GM19397 (cell line): ENCODE data around the gene PGLYRP2.
"Not testable (repeated sequence)": the region's sequence is repeated elsewhere in the genome, so short reads cannot be mapped to it uniquely, and the experiment has no call there.

Experiments
- ATAC-seq: cut with Tn5 transposase; IDR thresholded peaks from one replicate; pipeline ENCODE4 v1.9.1; 2021; ENCODE audit warnings: mild to moderate bottlenecking, moderate library complexity; ENCODE audit not compliant: unreplicated experiment

Gene PGLYRP2

GRCh38 chr19:15488489-15489226 is 9.4 kb upstream of the PGLYRP2 start:
- ATAC-seq, result no peak

GRCh38 chr19:15487038-15487437 is 7.7 kb upstream of the PGLYRP2 start:
- ATAC-seq, result no peak

GRCh38 chr19:15485768-15486167 is 6.5 kb upstream of the PGLYRP2 start:
- not testable (repeated sequence) for ATAC-seq

DNA sequence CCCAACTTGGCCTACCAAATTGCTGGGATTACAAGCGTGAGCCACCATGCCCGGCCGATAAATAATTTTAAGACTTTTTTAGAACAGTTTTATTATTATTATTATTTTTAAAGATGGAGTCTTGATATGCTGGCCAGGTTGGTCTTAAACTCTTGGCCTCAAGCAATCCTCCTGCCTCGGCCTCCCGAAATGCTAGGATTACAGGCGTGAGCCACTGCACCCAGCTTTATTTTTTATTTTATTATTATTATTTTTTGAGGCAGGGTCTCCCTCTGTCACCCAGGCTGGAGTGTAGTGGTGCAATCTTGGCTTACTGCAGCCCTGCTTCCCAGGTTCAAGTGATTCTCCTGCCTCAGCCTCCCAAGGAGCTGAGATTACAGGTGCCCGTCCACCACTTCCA is 1.7 kb upstream of the PGLYRP2 start:
- ATAC-seq, result not testable (repeated sequence)

DNA sequence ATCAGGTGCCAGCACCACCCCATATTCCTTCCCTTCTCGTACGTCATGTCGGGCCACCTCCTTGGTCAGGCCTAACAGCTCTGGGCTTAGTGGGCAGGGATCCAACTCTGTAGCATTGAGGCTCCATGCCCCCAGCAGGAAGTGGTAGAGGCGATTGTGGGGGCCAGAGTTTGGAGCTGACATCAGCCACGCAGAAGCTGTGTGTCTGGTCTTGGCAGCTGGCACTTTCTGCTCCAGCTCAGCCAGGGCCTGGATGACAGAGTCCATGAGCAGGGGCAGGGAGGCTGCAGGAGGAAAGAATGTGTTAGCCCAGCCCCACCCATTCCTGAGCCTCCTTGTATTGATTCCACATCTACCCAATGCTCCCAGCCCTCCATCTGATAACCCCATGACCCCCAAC is 3.0 kb downstream of the PGLYRP2 start:
- ATAC-seq, result no peak

- no peak for ATAC-seq
Measured at GRCh38 chr19:15475611-15476010, 3.7 kb downstream of the PGLYRP2 start.

DNA sequence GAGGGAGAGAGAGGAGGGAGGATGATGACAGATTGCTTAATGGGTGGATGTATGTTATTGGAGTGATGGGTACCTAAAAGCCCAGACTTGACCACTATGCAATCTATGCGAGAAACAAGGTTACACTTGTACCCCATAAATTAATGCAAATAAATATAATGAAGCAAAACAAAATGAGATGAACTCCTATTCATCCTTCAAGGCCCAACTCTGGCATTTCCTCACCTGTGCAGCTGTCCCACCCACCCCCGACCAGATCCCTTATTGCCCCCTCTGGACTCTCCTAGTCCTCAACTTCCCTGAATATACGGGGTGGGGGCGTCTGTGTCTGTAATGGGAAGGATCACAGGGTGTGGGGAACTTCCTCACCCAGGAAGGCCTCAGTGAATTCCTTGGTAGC is 4.1 kb downstream of the PGLYRP2 start:
- no peak for ATAC-seq

GRCh38 chr19:15473821-15474220 is 5.5 kb downstream of the PGLYRP2 start:
- not testable (repeated sequence) for ATAC-seq

GRCh38 chr19:15471639-15472101 is 7.6 kb downstream of the PGLYRP2 start:
- no peak for ATAC-seq

- ATAC-seq, result no peak
Measured at GRCh38 chr19:15469513-15470297, 9.6 kb downstream of the PGLYRP2 start.

DNA sequence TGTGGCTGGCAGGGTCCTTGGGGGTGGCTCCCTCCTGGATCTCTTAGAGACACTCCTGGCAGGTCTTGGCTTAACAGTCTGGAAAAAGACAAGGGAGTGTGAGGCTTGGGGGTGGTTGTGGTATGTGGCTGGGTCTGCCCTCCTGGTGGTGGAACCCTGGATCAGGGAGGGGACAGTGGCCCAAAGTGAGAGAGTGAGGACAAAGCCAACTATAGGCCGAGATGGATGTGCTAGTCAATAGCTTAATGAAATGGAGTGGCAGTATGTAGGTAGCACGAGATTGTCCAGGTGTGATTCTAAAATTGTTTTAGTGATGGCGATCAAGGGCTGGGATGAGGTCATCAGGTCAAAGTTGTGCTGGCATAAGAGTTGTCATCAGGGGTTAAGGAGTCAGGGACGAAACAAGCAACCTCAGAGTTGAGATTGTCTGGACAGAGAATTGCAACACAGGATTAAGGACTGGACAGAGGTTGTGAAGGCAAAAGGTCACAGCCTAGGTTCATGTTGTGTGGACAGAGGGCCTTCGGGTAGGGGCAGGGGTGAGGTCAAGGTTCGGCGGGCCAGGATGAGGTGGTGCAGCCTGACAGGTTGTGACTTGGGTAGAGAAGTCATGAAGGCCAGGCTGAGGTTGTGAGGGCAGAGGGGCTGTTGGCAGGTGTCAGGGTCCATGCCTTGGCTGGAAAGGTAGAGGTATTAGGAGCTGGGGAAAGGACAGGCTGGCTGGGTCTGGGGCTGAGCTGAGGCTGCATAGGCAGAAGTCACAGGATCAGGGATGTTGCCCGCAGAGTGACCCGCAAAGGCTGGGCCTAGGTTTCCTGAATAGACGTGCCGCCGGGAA is 10.4 kb downstream of the PGLYRP2 start:
- no peak for ATAC-seq

DNA sequence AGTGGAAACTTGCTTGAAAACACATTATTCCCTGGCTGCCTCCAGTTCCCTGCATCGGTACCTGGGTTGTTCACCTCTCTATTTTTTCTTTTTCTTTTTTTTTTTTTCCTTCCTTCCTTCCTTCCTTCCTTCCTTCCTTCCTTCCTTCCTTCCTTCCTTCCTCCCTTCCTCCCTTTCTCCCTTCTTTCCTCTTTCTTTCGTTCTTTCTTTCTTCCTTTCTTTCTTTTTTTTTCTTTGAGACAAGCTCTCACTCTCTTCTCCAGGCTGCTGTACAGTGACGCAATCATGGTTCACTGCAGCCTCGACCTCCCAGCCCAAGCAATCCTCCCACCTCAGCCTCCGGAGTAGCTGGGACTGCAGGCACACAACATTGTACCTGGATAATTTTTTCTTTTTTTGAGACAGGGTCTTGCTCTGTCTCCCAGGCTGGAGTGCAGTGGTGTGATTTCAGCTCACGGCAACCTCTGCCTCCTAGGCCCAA is 11.5 kb downstream of the PGLYRP2 start:
- ATAC-seq, result no peak

GRCh38 chr19:15466851-15467733 is 12.2 kb downstream of the PGLYRP2 start:
- peak; percentile 44 for ATAC-seq

DNA sequence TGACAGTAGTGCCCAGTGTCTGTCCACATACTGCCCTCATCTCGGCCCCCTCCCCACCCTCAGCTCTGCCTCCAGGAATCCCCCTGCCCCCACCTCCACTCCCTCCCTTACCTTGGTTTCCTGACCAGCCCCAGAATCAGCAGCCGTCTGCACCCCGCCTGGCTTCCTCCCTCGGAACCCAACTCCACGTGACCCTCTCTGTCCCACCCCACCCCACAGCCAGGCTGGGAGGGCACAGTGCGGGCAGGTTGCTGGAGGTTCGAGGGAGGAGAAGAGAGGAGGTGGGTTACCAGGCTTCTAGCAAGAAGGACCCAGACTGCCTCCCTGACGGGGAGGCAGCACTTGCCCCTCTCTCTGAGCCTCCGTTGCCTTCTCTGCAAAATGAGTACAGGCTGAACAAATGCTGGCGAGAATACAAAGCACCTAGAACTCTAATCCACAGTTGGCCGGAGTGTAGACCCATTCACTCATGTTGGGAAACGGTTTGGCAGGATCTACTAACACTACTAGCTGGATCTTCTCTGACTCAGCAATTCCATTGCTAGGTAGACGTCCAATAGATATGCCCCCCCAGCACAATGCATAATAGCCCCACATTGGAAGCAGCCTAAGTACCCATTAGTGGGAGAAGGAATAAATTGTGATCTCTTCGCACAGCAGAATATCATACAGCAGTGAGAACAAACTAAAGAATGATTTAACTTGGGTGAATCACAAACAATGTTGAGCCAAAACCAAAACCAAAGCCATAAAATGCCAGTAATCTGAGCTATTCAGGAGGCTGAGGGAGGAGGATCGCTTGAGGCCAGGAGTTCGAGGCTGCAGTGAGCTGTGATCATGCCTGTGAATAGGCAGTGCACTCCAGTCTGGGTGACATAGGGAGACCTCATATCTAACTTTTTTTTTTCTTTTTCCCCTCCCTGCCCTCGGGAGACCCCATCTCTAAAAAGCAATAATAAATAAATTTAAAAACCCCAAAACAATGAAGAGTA is 14.6 kb downstream of the PGLYRP2 start, which contains the start of gene RASAL3:
Gene RASAL3, minus strand, starts transcription at position 151 of the 992 bp plus-strand sequence. CDS start 186 bp downstream, outside the sequence.
- ATAC-seq, result no peak

DNA sequence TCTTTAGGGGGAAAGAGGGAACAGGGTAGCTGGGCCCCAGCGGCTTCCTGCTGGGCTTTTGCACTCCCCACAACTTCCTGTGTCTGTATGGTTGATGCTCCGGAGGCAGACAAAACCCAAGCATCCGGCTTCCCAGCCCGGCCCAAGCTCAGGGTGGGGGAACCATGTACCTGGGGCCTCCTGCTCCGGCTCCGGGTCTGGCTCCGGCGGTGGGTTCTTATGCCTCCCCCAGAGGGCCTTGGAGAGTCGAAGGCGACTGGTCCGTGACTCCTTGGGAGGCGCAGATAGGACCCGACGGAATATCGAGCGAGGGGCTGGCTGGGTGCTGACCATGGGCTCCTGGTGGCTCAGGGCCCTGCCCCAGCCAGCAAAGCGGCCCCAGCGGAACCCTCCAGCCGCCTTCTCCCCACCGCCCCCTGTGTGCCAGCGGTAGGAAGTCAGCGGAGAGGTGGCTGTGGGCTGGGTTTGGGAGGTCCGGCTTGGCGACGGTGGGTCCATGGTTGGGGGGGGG is 15.4 kb downstream of the PGLYRP2 start:
- no peak for ATAC-seq

DNA sequence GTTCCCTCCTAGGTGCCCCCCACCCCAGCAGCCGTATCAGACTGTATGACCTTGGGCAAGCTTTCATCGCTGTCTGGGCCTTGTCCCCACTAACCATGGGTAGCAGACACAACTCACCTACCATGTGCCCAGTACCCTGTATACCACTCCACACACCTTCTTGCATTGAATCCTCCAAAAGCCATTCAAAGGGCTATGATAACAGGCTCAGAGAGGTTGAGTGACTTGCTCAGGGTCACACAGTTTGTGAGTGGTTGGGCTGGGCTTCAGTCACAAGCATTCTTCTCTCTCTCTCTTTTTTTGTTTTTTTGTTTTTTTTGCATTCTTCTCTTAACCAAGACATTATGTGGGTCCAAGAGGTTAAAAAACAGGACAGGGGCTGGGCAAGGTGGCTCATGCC is 17.6 kb downstream of the PGLYRP2 start:
- ATAC-seq, result no peak

DNA sequence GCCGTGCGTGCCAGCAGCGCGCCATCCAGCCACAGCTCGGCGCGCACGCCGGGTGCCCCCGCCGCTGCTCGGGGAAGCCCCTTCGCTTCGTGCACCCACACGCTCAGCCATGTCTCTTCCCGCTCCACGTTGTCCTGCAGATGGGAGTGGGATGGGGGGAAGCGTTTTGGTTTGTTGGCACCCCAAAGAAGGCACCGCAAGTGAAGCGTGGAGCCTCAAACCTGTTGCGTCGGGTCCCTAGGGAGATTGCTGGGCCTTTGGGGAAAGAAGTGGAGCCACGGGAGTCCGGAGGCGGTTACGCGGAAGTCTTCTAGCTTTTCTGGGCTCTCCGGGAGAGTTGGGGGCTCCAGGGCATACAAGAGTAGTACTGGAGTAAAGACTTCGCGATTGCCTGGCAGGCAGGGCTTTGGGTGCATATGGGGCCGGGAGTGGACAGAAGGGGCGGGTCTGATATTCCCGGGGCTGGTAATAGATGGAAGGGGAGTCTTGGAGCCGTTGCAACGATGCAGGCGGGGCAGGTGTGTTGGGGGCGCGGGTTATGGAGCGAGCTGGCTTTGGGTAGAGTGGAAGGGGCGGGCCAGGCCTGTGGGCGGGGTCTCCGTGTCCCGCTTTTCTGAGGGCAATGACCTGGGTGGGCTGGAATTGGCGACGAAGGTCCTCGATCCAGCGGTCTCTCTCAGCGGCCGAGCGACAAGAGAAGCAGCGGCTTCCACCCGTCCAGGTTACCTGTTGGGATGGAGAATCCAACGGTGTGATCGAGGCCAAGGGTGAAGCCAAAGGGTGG is 21.4 kb downstream of the PGLYRP2 start:
- no peak for ATAC-seq
